D721Med (cell line): Measurements from ENCODE around the gene AXIN1.

ENCODE experiments used
- DNase-seq: peaks from one replicate; pipeline ENCODE4 v3.0.0; 2011; ENCODE audit warnings: low spot score; ENCODE audit not compliant: insufficient read length
- FAIRE-seq: peaks from 2 replicates; lab custom pipeline; 2011; peaks lifted over from hg19 to GRCh38; lab: Jason Lieb, UNC
- CTCF ChIP-seq: IDR thresholded peaks from 2 replicates; pipeline ENCODE4 v1.5.1; 2012; ENCODE audit warnings: mild to moderate bottlenecking, control low read depth; ENCODE audit not compliant: insufficient read depth; ENCODE audit errors: missing control alignments

The AXIN1 gene

GRCh38 chr16:240559-240958, 112.0 kb downstream of the AXIN1 start:
- TF ChIP-seq CTCF, result no peak
- DNase-seq (no peak), FAIRE-seq (no peak)

GRCh38 chr16:239948-240277, 112.6 kb downstream of the AXIN1 start:
- FAIRE-seq, result no peak
- DNase-seq, result no peak
- no peak for TF ChIP-seq CTCF
